Neural cell (in vitro differentiated cells): Measurements from ENCODE around the gene SCARB1.

Experiments used
- CTCF ChIP-seq: fragments of 450-650 bp; IDR thresholded peaks from 2 replicates; pipeline ENCODE4 v1.5.1; 2014; ENCODE audit warnings: antibody characterized with exemption, mild to moderate bottlenecking, moderate library complexity; ENCODE audit not compliant: poor library complexity, severe bottlenecking
- EP300 ChIP-seq: fragments of 450-650 bp; conservative IDR thresholded peaks from 2 replicates; pipeline ENCODE4 v1.6.1; 2014; ENCODE audit warnings: antibody characterized with exemption, mild to moderate bottlenecking, moderate library complexity; ENCODE audit not compliant: poor library complexity, severe bottlenecking
- EZH2 ChIP-seq: fragments of 200-600, 300-800 bp; shearing (Covaris generic), sonication (generic); IDR thresholded peaks from 2 replicates; pipeline ENCODE4 v1.6.1; 2014; ENCODE audit warnings: antibody characterized with exemption, low read length, borderline replicate concordance, mild to moderate bottlenecking; ENCODE audit not compliant: insufficient read depth, poor library complexity, severe bottlenecking
- MXI1 ChIP-seq: fragments of 450-650 bp; conservative IDR thresholded peaks from 2 replicates; pipeline ENCODE4 v1.6.1; 2014; ENCODE audit warnings: antibody characterized with exemption, mild to moderate bottlenecking; ENCODE audit not compliant: poor library complexity, severe bottlenecking
- POLR2AphosphoS5 ChIP-seq: IDR thresholded peaks from 2 replicates; pipeline ENCODE4 v1.6.1; 2012
- RAD21 ChIP-seq: fragments of 450-650 bp; conservative IDR thresholded peaks from 2 replicates; pipeline ENCODE4 v1.6.1; 2014; ENCODE audit warnings: antibody characterized with exemption, mild to moderate bottlenecking, moderate library complexity
- REST ChIP-seq: IDR thresholded peaks from 2 replicates; pipeline ENCODE4 v1.6.1; 2012; ENCODE audit warnings: borderline replicate concordance
- TAF1 ChIP-seq: IDR thresholded peaks from 2 replicates; pipeline ENCODE4 v1.6.1; 2012; ENCODE audit warnings: low read depth

GRCh38 chr12:124829008-124829707 lies 34.5 kb downstream of the SCARB1 start:
- TF ChIP-seq POLR2AphosphoS5, result no peak
- no peak for TF ChIP-seq CTCF
- no peak for TF ChIP-seq REST
- no peak for TF ChIP-seq EZH2
- TF ChIP-seq MXI1, result no peak
- no peak for TF ChIP-seq EP300
- no peak for TF ChIP-seq TAF1
- TF ChIP-seq RAD21, result no peak
